ENCODE results near the gene MYL10.

DNA sequence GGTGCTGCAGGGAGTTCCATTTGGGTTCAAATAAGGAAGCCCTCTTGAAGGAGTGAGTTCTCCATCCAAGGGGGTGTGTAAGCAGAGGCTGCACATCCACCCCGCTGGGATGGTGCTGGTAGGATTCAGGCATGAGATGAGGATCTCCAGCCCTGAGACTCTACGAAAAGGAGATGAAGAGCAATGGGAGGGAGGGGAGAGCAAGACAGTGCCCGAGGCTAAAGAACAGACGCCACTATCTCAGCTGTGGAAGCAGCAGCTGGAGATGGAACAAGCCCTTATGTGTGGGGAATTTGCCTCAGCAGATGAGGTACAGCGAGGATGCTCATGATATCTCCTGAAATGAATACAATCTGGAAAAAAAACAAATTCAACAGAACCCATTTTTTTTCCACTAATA, 28.1 kb upstream of the MYL10 start:
- TF ChIP-seq, protein P1, sequence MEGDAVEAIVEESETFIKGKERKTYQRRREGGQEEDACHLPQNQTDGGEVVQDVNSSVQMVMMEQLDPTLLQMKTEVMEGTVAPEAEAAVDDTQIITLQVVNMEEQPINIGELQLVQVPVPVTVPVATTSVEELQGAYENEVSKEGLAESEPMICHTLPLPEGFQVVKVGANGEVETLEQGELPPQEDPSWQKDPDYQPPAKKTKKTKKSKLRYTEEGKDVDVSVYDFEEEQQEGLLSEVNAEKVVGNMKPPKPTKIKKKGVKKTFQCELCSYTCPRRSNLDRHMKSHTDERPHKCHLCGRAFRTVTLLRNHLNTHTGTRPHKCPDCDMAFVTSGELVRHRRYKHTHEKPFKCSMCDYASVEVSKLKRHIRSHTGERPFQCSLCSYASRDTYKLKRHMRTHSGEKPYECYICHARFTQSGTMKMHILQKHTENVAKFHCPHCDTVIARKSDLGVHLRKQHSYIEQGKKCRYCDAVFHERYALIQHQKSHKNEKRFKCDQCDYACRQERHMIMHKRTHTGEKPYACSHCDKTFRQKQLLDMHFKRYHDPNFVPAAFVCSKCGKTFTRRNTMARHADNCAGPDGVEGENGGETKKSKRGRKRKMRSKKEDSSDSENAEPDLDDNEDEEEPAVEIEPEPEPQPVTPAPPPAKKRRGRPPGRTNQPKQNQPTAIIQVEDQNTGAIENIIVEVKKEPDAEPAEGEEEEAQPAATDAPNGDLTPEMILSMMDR (IDR thresholded peaks at IDR 0.05; ENCODE audit: low read depth, low read length, poor library complexity, severe bottlenecking) = no peak
- no peak for TF ChIP-seq EZH2phosphoT487 (IDR thresholded peaks at IDR 0.05; ENCODE audit: borderline replicate concordance, low read length)
